Transverse colon (tissue), 4 donors: ENCODE measurements around the gene FAM135A.

Source experiments
- POLR2A ChIP-seq: fragments of 450-650 bp; IDR thresholded peaks from one replicate; pipeline ENCODE4 v1.6.1; 2016; ENCODE audit warnings: antibody characterized with exemption, mild to moderate bottlenecking, moderate library complexity
- POLR2AphosphoS5 ChIP-seq, 3 donors: sonication (generic); formaldehyde crosslinking; IDR thresholded peaks; one replicate each; pipeline ENCODE4 v1.6.1; 2016; ENCODE audit warnings: antibody characterized with exemption in 3 of 3
- TF ChIP-seq, protein P1 (sequence below), 5 experiments: fragments of 200-600 bp in 3 of 5; fragments of 450-650 bp in 2 of 5; sonication (generic) in 3 of 5; IDR thresholded peaks; 1 replicate in 2 of 5; 2 replicates in 3 of 5; pipeline ENCODE4 v1.5.1; 2016 to 2017; ENCODE audit warnings: antibody characterized with exemption in 5 of 5, inconsistent platforms in 3 of 5, mild to moderate bottlenecking in 2 of 5, moderate library complexity in 1 of 5

DNA sequence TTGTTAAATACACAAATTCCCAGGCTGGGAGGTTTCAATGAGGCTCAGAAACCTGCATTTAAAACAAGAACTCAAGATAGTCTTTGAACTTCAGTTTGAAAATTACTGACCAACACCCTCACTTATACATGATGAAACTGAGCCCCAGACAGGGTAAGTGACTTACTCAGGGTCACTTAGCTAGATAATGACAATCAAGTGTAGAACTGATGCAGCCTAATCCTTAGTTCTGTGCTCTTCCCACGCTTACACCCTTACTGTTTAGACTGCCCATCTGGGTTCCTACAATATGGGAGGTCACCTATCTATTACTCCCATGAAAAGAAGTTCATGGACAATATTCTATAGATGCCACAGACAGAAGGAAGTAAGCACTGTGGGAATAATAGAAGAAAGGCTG is 24.5 kb upstream of the FAM135A start:
- TF ChIP-seq POLR2AphosphoS5 (IDR thresholded peaks at IDR 0.05) (no peak), POLR2A (no peak)
- TF ChIP-seq, protein P1, sequence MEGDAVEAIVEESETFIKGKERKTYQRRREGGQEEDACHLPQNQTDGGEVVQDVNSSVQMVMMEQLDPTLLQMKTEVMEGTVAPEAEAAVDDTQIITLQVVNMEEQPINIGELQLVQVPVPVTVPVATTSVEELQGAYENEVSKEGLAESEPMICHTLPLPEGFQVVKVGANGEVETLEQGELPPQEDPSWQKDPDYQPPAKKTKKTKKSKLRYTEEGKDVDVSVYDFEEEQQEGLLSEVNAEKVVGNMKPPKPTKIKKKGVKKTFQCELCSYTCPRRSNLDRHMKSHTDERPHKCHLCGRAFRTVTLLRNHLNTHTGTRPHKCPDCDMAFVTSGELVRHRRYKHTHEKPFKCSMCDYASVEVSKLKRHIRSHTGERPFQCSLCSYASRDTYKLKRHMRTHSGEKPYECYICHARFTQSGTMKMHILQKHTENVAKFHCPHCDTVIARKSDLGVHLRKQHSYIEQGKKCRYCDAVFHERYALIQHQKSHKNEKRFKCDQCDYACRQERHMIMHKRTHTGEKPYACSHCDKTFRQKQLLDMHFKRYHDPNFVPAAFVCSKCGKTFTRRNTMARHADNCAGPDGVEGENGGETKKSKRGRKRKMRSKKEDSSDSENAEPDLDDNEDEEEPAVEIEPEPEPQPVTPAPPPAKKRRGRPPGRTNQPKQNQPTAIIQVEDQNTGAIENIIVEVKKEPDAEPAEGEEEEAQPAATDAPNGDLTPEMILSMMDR (IDR thresholded peaks at IDR 0.05): no peak
